HG03457 (cell line): ENCODE results near the gene MIA2.
"Not testable (repeated sequence)": the region's sequence is repeated elsewhere in the genome, so short reads cannot be mapped to it uniquely, and the experiment has no call there.

Source experiments
- ATAC-seq: cut with Tn5 transposase; IDR thresholded peaks from one replicate; pipeline ENCODE4 v1.9.1; 2021; ENCODE audit warnings: moderate number of reproducible peaks; ENCODE audit not compliant: unreplicated experiment

MIA2 gene

DNA sequence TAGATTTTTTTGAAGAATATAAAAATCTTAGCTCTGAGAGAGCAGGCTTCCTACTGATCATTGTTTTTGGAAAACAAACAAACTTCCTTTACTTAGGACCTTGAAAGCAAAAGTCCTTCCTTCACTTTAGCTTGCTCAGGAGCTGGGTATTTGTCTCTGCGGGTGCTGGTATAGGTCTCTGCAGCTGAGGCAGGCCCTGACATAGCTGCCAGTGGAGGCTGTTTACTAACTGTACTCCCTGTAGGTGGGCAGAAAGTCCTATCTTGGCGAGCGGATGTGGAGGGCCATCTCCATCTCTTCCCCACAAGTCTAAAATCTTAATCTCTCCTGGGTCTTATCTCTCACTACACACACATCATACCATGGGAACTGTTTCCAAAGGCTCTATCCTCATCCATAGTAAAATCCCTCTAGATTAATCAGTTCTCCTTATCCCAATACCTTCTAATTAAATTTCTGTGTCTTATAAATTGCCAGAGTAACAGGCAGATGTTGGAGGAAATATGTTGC, 4.1 kb upstream of the MIA2 start:
- no peak for ATAC-seq

DNA sequence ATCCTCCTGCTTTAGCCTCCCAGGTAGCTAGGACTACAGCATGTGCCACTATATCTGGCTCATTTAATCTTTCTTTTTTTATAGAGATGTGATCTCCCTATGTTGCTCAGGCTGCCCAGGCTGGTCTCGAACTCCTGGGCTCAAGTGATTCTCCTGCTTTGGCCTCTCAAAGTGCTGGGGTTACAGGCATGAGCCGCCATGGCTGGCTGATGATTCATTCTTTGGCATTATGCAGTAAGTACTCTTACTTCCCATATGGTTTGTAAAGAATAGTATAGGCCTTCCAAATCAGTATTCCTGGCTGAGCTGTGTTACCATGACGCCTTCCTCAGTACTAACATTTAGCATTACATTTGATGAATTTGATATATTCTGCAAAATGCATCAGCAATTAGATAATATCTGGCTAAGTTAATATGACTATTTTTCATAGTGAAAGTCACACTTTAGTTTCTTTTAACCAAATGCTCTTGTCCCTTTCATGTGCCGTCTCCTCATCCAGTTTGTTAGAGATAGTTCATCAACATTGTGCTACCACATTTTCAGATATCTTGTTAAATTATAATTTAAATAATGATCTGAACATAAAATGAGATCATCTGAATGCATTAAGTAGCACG, 3.2 kb upstream of the MIA2 start:
- no peak for ATAC-seq

DNA sequence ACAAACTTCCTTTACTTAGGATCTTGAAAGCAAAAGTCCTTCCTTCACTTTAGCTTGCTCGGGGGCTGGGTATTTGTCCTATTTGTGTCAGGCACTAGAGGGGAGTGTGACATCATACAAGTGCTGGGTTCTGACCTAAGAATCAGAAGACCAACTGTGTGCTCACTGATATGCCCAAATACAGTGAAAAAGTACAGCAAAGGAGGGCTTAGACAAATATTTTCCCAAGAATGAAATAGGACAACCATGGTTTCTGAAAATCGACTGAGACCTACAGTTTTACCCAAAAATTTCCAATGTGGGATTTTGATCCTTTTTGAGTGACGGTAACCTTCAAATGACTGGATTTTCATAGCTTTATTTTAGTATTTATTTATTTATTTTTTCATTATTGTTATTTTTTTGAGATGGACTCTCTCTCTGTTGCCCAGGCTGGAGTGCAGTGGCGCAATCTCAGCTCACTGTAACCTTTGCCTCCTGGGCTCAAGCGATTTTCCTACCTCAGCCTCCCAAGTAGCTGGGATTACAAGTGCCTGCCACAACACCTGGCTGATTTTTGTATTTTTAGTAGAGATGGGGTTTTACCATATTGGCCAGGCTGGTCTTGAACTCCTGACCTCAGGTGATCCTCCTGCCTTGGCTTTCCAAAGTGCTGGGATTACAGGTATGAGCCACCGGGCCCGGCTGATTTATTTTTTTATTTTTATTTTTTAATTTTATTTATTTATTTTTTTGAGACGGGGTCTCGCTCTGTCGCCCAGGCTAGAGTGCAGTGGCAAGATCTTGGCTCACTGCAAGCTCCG, 1.8 kb upstream of the MIA2 start:
- ATAC-seq, result not testable (repeated sequence)

DNA sequence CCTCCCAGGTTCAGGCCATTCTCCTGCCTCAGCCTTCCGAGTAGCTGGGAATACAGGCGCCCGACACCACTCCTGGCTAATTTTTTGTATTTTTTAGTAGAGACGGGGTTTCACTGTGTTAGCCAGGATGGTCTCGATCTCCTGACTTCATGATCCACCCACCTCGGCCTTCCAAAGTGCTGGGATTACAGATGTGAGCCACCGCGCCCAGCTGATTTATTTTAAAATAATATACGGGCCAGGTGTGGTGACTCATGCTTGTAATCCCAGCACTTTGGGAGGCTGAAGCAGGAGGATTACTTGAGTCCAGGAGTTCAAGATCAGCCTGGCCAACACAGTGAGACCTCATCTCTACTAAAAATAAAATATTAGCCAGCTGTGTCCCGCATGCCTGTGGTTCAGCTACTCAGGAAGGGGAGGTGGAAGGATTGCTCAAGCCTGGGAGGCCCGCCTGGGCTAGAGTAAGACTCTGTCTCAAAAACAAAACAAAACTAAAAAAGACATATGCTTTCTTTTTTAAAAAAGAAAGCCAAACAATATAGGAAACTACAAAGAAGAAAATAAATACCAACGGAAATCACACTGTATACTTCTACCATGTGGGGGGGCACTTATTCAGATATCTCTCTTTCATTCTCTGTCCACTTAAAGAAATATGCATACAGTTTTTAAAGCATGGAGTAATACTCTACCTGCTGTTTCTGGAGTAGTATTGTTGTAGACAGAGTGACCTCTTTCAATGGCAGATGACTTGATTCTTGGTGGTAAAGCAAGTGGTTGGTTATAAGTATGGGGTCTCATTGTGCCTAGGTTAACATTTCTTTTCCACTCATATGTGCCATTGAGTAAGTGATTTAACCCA, 930 bp upstream of the MIA2 start:
- no peak for ATAC-seq

DNA sequence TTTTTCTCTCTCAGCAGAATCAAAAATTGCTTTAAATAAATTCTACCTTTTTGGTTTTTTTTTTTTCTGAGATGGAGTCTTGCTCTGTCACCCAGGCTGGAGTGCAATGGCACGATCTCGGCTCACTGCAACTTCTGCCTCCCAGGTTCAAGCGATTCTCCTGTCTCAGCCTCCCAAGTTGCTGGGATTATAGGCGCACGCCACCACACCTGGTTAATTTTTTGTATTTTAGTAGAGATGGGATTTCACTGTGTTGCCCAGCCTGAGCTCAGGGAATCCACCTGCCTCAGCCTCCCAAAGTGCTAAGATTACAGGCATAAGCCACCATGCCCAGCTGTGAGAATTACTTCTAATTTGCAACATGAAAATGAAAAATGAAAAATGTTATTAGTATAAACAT, 1.3 kb downstream of the MIA2 start:
- not testable (repeated sequence) for ATAC-seq

DNA sequence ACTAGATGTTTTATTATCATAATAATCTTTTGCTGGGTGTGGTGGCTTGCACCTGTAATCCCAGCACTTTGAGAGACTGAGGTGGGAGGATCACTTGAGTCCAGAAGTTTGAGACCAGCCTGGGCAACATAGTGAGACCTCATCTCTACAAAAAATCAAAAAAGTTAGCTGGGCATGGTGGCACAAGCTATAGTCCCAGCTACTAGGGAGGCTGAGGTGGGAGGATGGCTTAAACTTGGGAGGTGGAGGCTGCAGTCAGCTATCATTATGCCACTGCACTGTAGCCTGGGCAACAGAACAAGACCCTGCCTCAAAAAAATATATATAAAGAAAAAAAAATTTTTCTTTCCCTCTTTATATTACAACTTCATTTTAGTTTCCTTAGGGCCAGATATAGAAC, 1.8 kb downstream of the MIA2 start:
- not testable (repeated sequence) for ATAC-seq

DNA sequence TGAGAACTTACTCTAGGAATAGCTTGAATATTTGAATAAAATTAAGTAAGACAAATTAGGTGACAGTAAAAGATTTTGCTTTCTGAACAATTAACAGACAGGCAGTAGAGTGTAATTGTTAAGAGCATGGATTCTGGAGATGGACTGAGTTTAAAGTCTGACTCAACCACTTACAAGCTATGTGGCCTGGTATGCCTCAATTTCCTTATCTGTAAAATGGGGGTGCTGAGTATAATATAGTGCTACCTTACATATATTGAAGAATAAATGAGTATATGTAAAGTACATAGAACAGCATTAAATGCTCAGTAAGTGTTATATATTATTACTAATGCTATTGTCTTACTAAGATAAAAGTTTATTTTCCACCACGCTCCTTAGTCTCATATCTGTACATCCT, 7.1 kb downstream of the MIA2 start:
- no peak for ATAC-seq

DNA sequence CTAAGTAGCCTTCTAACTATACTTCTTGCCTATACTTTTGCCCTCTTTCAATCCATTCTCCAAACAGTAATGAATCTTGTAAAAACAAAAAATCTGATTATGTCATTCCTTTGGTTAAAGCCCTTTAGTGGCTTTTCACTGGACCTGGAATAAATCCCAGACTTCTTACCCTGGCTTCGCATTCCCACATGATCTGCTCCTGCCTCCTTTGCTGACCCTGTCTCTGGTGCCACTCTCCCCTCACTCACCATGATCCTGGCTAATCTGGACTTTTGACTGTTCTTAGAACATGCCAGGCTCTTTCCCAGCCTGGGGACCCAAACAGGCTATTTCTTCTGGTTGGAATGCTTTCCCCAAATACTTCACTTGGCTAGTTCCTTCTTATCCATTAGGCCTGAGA, 7.9 kb downstream of the MIA2 start:
- no peak for ATAC-seq

DNA sequence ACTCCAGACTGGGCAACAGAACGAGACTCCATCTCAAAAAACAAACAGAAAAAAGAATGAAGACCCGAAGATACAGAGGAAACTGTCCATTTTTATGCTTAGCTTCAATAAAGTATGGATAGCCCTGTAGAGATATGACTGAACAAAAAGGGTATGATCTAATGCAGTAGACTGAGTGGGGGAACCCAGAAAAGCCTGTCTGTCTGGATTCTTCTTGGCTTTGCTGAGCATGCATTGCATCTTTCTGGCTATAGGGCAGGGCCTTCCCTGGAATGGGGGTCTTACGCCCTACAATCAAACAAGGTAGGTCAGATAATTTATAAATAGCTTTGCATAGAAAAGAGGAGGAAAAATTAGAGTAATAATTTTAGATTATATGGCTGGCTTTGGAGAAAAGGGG, 10.1 kb downstream of the MIA2 start:
- ATAC-seq, result no peak

DNA sequence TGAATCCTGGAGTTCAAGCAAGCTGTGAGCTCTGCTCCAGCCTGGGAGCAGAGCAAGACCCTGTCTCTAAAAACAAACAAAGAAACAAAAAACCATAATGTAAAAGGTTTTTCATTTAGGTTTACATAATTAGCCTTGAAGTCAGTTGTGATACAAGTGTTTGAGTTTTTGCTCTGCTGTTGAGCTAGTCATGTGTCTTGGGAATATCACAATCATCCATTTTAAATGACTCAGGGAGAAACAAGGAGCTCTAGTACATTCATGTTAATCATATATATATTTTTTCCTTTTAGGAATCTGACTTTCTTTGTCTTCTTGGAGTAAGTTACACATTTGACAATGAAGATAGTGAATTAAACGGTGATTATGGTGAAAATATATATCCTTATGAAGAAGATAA, 12.9 kb downstream of the MIA2 start:
- ATAC-seq, result no peak

DNA sequence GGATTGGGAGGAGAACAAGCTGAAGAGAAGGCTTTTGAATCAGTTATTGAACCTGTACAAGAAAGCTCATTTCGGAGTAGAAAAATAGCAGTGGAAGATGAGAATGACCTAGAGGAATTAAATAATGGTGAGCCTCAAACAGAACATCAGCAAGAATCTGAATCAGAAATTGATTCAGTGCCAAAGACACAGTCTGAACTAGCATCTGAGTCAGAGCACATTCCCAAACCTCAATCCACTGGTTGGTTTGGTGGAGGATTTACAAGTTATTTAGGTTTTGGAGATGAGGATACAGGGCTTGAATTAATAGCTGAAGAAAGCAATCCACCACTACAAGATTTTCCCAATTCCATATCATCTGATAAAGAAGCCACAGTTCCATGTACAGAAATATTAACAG, 13.5 kb downstream of the MIA2 start:
- no peak for ATAC-seq

DNA sequence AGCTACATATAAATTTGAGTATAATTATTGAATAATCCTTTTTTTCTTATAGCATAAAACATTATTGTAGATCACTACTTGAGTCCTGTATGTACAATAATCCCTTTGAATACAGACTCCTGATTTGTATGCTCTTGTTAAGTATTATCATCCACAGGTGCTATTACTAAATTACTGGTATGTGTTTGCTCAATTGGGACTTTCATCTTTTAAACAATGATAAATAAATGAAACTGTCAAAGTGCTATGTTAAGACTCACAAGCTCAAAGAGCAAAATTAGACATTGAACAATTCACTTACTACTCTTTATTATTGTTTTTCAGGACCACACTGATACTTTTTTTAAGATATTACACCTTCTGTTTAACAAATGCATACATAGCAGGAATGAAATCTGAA, 17.8 kb downstream of the MIA2 start:
- no peak for ATAC-seq

DNA sequence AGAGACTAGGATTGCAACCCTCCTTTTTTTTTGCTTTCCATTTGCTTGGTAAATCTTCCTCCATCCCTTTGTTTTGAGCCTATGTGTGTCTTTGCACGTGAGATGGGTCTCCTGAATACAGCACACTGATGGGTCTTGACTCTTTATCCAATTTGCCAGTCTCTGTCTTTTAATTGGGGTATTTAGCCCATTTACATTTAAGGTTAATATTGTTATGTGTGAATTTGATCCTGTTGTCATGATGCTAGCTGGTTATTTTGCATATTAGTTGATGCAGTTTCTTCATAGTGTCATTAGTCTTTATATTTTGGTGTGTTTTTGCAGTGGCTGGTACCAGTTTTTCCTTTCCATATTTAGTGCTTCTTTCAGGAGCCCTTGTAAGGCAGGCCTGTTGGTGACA, 23.7 kb downstream of the MIA2 start:
- ATAC-seq, result not testable (repeated sequence)

DNA sequence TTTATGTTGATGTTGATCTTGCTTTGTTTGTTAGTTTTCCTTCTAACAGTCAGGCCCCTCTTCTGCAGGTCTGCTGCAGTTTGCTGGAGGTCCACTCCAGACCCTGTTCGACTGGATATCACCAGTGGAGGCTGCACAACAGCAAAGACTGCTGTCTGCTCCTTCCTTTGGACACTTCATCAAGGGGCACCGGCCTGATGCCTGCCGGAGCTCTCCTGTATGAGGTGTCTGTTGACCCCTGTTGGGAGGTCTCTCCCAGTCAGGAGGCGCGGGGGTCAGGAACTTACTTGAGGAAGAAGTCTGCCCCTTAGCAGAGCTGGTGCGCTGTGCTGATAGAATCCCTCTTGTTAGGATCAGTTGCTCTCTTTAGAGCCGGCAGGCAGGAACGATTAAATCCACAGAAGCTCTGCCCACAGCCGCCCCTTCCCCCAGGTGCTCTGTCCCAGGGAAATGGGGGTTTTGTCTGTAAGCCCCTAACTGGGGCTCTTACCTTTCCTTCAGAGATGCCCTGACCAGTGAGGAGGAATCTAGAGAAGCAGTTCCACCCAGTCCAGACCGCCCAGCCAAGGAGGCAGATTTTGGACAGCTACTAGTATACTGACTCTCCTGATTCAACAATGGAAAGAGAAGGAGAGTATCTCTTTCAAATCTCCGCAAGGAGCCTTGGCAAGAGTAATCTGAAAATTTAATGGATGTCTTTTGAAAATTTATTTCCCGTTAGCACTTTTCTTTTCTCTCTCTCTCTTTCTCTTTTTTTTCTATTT, 25.2 kb downstream of the MIA2 start:
- ATAC-seq, result no peak

DNA sequence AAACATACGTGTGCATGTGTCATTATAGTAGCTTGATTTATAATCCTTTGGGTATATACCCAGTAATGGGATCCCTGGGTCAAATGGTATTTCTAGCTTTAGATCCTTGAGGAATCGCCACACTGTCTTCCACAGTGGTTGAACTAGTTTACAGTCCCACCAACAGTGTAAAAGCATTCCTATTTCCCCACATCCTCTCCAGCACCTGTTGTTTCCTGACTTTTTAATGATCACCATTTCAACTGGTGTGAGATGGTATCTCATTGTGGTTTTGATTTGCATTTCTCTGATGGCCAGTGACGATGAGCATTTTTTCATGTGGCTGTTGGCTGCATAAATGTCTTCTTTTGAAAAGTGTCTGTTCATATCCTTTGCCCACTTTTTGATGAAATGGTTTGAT, 26.4 kb downstream of the MIA2 start:
- ATAC-seq, result not testable (repeated sequence)

DNA sequence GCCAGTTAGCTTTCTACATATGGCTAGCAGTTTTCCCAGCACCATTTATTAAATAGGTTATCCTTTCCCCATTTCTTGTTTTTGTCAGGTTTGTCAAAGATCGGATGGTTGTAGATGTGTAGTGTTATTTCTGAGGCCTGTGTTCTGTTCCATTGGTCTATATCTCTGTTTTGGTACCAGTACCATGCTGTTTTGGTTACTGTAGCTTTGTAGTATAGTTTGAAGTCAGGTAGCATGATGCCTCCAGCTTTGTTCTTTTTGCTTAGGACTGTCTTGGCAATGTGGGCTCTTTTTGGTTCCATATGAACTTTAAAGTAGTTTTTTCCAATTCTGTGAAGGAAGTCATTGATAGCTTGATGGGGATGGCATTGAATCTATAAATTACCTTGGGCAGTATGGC, 28.5 kb downstream of the MIA2 start:
- ATAC-seq, result not testable (repeated sequence)

DNA sequence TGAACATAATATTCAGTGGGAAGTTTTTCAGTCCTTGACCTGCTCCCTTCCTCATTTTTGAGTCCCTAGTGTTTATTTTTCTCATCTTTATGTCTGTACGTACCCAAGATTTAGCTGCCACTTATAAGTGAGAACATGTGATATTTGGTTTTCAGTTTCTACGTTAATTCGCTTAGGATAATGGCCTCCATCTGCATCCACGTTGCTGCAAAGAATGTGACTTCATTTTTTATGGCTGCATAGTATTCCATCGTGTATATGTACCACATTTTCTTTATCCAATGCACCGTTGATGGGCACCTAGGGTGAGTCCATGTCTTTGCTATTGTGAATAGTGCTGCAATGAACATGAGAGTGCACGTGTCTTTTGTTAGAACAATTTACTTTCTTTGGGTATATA, 30.3 kb downstream of the MIA2 start:
- no peak for ATAC-seq

DNA sequence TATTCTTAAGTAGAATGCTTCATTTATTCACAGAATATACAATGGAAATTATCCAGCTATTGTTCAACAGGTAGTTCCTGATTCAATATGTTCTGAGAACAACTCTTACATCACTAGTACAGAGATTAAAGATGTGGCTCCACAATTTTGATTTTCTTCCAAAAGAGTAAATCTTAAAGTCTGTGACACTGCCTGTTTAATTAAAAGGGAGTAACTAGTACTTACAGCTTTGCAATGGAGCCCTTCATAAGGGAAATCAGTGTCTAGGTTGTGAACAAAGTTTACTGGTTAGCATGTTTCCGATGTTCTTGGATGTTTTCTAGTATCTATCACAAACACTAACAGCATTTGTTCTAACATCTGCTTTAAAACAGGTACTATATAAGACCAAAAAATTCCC, 30.8 kb downstream of the MIA2 start:
- ATAC-seq, result no peak

DNA sequence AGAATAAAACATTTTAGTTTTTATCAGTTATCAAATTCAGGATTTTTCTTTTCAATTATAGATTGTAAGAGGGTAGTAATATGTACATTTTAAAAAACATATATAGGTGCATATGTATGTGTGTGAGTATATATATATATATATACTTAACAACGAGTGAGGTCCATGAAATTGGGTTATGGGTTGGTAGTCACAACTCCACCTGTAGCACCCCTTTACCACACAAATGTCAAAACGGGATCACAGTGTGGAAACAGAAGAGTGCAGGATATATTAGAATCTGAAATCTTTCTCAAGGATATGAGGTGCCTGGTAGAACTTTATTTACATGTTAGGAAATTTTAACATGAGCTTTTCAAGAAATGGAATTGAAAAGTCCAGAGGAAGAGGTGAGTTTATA, 31.3 kb downstream of the MIA2 start:
- no peak for ATAC-seq

DNA sequence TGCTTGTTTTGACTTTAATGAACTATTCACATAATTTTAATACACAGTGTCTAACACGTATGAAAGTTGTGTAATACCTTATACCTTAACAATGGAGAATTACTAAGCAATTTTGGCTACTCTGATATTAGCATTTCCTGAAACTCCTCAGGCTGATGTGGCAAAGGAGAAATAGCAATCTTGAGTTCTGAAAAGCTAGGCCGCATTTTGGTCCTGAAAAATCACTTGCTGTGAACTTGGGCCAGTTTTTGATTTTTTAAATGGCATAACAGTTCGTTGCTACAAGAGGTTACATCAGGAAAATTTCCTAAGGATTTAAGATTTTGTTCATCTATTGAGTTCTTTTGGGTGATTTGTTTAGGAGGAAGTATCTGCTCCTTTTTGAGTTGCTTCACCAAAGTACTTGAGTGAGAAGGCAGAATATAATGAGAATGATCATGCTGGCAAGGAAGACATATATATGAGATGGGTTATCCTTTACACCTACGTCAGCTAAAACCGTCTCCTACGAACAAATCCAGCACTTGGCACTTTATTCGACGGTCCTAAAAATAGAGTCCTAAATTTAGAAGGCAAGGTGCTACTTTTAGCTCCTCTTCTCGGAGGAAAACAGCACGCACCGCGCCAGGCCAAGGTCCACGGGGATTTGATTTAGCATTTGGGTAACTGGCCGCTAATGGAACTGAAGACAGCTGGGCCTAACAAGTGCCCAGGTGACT, 32.2 kb downstream of the MIA2 start:
- ATAC-seq, result no peak
